Endothelial cell of umbilical vein (primary cell): ENCODE measurements around the gene SULT1E1. TPM values are rescaled to one million over a fixed set of nuclear protein-coding genes. Genes with fewer than 3 reads are reported as not detected.
A peak's percentile ranks its signal among the peaks of the same experiment; 100 is the strongest.

Source experiments
- BruUV-seq: library from RNA; stranded (reverse); fragments of 400-500 nt; replicated peaks from 2 replicates; lab custom pipeline; 2021; lab: Mats Ljungman, UMichigan
- CTCF ChIA-PET: fragments of 300-600, 350-600 bp; sonication (Branson Sonifier 250); formaldehyde crosslinking; loops from one replicate; lab custom pipeline; 2021; ENCODE audit warnings: antibody characterized with exemption, inconsistent platforms; lab: Charles Lee
- POLR2A ChIA-PET: fragments of 300-600, 350-600 bp; sonication (Branson Sonifier 250); formaldehyde crosslinking; loops from one replicate; lab custom pipeline; 2021; ENCODE audit warnings: antibody characterized with exemption, inconsistent platforms; lab: Charles Lee
- DNase-seq: peaks from one replicate; pipeline ENCODE4 v3.0.0-alpha.2; 2011; ENCODE audit warnings: low read depth, low spot score
- FAIRE-seq: peaks from 2 replicates; lab custom pipeline; 2011; peaks lifted over from hg19 to GRCh38; lab: Jason Lieb, UNC
- H2AFZ ChIP-seq: 2 replicates; pipeline ENCODE4 v1.6.0; 2012; ENCODE audit warnings: low read depth, low read length, control low read depth, inconsistent platforms
- H3K27ac ChIP-seq: 2 replicates; pipeline ENCODE4 v1.5.1; 2011; ENCODE audit warnings: low read depth, mild to moderate bottlenecking, control low read depth, low read length, moderate library complexity; ENCODE audit not compliant: insufficient read depth
- H3K27me3 ChIP-seq, 2 experiments: 2 replicates each; pipeline versions ENCODE4 v1.6.0 to v1.6.1; 2011; ENCODE audit warnings: low read length in 2 of 2, mixed read lengths in 1 of 2; ENCODE audit not compliant: control insufficient read depth in 2 of 2, insufficient read depth in 2 of 2
- H3K36me3 ChIP-seq, 2 experiments: 2 replicates in 1 of 2; 3 replicates in 1 of 2; pipeline ENCODE4 v1.5.1; 2011; ENCODE audit warnings: low read length in 2 of 2, mild to moderate bottlenecking in 1 of 2, moderate library complexity in 1 of 2; ENCODE audit not compliant: control insufficient read depth in 2 of 2, insufficient read depth in 2 of 2; ENCODE audit errors: extremely low read depth in 1 of 2
- H3K4me1 ChIP-seq: 3 replicates; pipeline ENCODE4 v1.5.1; 2011; ENCODE audit warnings: mild to moderate bottlenecking, low read length; ENCODE audit not compliant: control insufficient read depth, insufficient read depth; ENCODE audit errors: extremely low read depth
- H3K4me2 ChIP-seq: 2 replicates; pipeline ENCODE4 v1.6.1; 2011; ENCODE audit warnings: low read length, control low read depth, mixed read lengths; ENCODE audit not compliant: insufficient read depth
- H3K4me3 ChIP-seq, 3 experiments: fragments of 200-600 bp in 1 of 3; sonication (generic), shearing (Covaris generic) in 1 of 3; replicated peaks in 1 of 3; 2 replicates each; pipeline ENCODE4 v1.5.1; 2011 to 2016; ENCODE audit warnings: control low read depth in 3 of 3, low read length in 3 of 3, mild to moderate bottlenecking in 2 of 3, inconsistent platforms in 1 of 3, low read depth in 1 of 3, moderate library complexity in 1 of 3; ENCODE audit not compliant: insufficient read depth in 1 of 3
- H3K79me2 ChIP-seq: 2 replicates; pipeline ENCODE4 v1.6.0; 2012; ENCODE audit warnings: low read length, inconsistent platforms; ENCODE audit not compliant: control insufficient read depth, insufficient read depth
- H3K9ac ChIP-seq: replicated peaks from 2 replicates; pipeline ENCODE3; 2011; ENCODE audit warnings: low read length, control low read depth; ENCODE audit not compliant: insufficient read depth; ENCODE audit errors: extremely low read depth
- H3K9me1 ChIP-seq: replicated peaks from 3 replicates; pipeline ENCODE4 v1.6.0; 2011; ENCODE audit warnings: mild to moderate bottlenecking, low read length; ENCODE audit not compliant: control insufficient read depth, insufficient read depth; ENCODE audit errors: extremely low read depth
- H3K9me3 ChIP-seq: replicated peaks from 2 replicates; pipeline ENCODE4 v1.5.1; 2012; ENCODE audit warnings: low read length, inconsistent platforms; ENCODE audit not compliant: control insufficient read depth, insufficient read depth
- H4K20me1 ChIP-seq: replicated peaks from 2 replicates; pipeline ENCODE3; 2011; ENCODE audit warnings: mild to moderate bottlenecking, low read length; ENCODE audit not compliant: control insufficient read depth, insufficient read depth; ENCODE audit errors: extremely low read depth
- EZH2 ChIP-seq: IDR thresholded peaks from 2 replicates; pipeline ENCODE4 v1.6.1; 2012; ENCODE audit warnings: borderline replicate concordance, low read depth, mild to moderate bottlenecking, moderate library complexity, low read length, inconsistent platforms; ENCODE audit not compliant: severe bottlenecking
- FOS ChIP-seq: IDR thresholded peaks from 2 replicates; pipeline ENCODE4 v1.6.1; 2011; ENCODE audit warnings: mild to moderate bottlenecking, low read length, moderate library complexity, borderline replicate concordance; ENCODE audit not compliant: insufficient read depth
- GATA2 ChIP-seq: IDR thresholded peaks from 2 replicates; pipeline ENCODE4 v1.7.0; 2011; ENCODE audit warnings: low read depth, mild to moderate bottlenecking, moderate library complexity, mixed read lengths, low read length; ENCODE audit not compliant: insufficient read length, insufficient read depth
- JUN ChIP-seq: IDR thresholded peaks from 2 replicates; pipeline ENCODE4 v1.6.1; 2011; ENCODE audit warnings: borderline replicate concordance, low read depth; ENCODE audit not compliant: insufficient read length, insufficient read depth
- POLR2A ChIP-seq: IDR thresholded peaks from 2 replicates; pipeline ENCODE4 v1.6.1; 2012; ENCODE audit warnings: low read depth, mild to moderate bottlenecking, control low read depth, low read length
- POLR2AphosphoS5 ChIP-seq: IDR thresholded peaks from 2 replicates; pipeline ENCODE4 v1.6.1; 2012; ENCODE audit warnings: low read depth, mild to moderate bottlenecking, control low read depth, low read length, moderate library complexity; ENCODE audit not compliant: insufficient read depth
- dilution Hi-C: fragments of 300-500 bp; cut with MboI; formaldehyde crosslinking; loops from one replicate; pipeline ENCODE4 v1.15.0; 2019; ENCODE audit warnings: low sequenced_read_pairs; ENCODE audit not compliant: extremely low pct_ligation_motif_present
- intact Hi-C: fragments of 100-400 bp; cut with micrococcal nuclease; formaldehyde crosslinking; loops from one replicate; pipeline ENCODE4 v1.10.0; 2022
- polyA plus RNA-seq, 4 experiments: library from polyadenylated mRNA; depleted of rRNA in 3 of 4; stranded (reverse) in 3 of 4; unstranded in 1 of 4; fragments of >200 nt; gene quantifications; 2 replicates each; pipeline versions ENCODE4 v1.2.1 to v1.2.3, GENCODE V29; 2011 to 2012; ENCODE audit warnings: missing spikeins in 1 of 4
- total RNA-seq: library from RNA; stranded (reverse); gene quantifications from 2 replicates; pipeline ENCODE4 v1.2.3, GENCODE V29; 2021
- TF ChIP-seq, protein P1 (sequence below), 2 donors: IDR thresholded peaks; 1 replicate in 1 of 2; 2 replicates in 1 of 2; pipeline ENCODE4 v1.5.1; 2011; ENCODE audit warnings: low read length in 2 of 2, mild to moderate bottlenecking in 2 of 2, moderate library complexity in 2 of 2, control low read depth in 1 of 2, inconsistent platforms in 1 of 2, low read depth in 1 of 2; ENCODE audit not compliant: insufficient read depth in 1 of 2; ENCODE audit errors: extremely low read depth in 1 of 2

SULT1E1 gene
- total and polyA plus RNA-seq, 2 donors (not counting 3 experiments of a cell fraction or from before 2014, with no cell fraction given) = 25.8 to 34.5 TPM

DNA sequence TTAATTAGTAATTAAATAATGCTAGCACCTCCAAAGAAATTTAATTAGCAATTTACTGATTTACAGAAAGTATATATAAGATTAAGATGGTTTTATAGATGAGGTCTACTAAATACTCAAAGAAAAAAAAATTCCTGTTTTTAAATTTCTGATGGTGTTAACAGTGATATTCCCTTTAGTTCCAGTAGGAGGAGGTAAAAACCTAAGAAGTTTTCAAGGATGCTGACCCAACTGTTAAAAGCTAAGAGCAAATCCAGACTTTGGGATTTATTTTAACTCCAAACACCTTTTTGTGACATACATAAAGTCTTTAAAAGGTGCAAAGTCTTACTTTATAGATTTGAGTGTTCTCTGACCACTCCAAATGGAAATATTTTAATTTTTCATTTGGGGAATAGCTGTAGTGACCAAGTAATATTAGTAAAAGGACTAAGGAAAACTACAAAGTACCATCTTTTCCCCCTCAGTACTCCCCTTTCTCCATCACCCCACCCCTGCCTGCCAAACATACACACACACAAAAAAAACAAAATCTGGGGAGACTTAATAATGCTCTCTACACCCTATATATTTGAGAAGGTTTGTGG is 36.7 kb upstream of the SULT1E1 start:
- H3K4me3 ChIP-seq = no peak overlapping the region
- no peak overlapping the region for H3K27ac ChIP-seq
- H3K36me3 ChIP-seq = no peaks in the 10 kb centered on the region
- FAIRE-seq = peak; percentile 35
- H3K4me2 ChIP-seq = no peak overlapping the region
- H3K9ac ChIP-seq = no peak overlapping the region
- H3K79me2 ChIP-seq = no peaks in the 10 kb centered on the region
- H3K9me1 ChIP-seq = no peaks in the 10 kb centered on the region
- no peaks in the 10 kb centered on the region for H4K20me1 ChIP-seq
- BruUV-seq = no TSS peak
- ChIA-PET CTCF (interaction anchor here (0.6 to 1.8 kb wide), 20 partner anchors 8 to 663 kb away, joined by 3 to 75 read pairs (median 4); no protein-coding TSS in a partner anchor), POLR2A (no interaction called here)
- peaks cover 0 to 3% of the 10 kb centered on the region in 2 experiments for H3K27me3 ChIP-seq
- H2AFZ ChIP-seq = no peak overlapping the region
- dilution Hi-C loops = no loop called here
- no peaks in the 10 kb centered on the region for H3K9me3 ChIP-seq
- H3K4me1 ChIP-seq = no peaks in the 10 kb centered on the region
- intact Hi-C loops = loop anchor here (1.0 to 5.0 kb wide), 4 partner anchors 287 to 661 kb away; no protein-coding TSS in a partner anchor
- TF ChIP-seq, protein P1, sequence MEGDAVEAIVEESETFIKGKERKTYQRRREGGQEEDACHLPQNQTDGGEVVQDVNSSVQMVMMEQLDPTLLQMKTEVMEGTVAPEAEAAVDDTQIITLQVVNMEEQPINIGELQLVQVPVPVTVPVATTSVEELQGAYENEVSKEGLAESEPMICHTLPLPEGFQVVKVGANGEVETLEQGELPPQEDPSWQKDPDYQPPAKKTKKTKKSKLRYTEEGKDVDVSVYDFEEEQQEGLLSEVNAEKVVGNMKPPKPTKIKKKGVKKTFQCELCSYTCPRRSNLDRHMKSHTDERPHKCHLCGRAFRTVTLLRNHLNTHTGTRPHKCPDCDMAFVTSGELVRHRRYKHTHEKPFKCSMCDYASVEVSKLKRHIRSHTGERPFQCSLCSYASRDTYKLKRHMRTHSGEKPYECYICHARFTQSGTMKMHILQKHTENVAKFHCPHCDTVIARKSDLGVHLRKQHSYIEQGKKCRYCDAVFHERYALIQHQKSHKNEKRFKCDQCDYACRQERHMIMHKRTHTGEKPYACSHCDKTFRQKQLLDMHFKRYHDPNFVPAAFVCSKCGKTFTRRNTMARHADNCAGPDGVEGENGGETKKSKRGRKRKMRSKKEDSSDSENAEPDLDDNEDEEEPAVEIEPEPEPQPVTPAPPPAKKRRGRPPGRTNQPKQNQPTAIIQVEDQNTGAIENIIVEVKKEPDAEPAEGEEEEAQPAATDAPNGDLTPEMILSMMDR (IDR thresholded peaks at IDR 0.05; ENCODE audit: extremely low read depth in 1 of 2, insufficient read depth in 1 of 2, low read depth in 1 of 2, low read length in 2 of 2) = peak; percentile 13 to 21
- TF ChIP-seq EZH2 = no peak
- no peak for DNase-seq

DNA sequence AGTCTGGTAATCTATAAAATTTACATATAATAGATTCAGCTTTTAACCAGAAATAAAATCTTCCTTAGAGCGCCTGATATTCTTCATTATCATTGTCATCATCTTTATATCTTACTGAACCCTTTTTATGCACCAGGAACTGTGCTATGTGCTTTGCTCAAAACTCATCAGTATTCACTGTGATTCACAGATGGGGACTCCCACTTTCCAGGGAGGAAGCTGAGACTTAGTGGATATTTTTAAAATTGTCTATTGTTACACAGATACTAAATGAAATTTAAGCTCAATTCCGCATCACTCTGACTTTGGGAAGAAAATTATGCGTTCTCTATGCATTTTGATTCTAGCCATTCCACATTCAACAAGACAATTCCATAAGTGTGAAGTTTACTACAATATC is 34.8 kb upstream of the SULT1E1 start:
- no peak for FAIRE-seq
- TF ChIP-seq GATA2 (no peak), POLR2AphosphoS5 (no peak), POLR2A (no peak), FOS (no peak), JUN (no peak), EZH2 (no peak)
- Histone ChIP-seq H3K4me3 (no peak overlapping the region), H3K9me1 (no peaks in the 10 kb centered on the region), H4K20me1 (no peaks in the 10 kb centered on the region), H3K27me3 (peaks cover 0 to 3% of the 10 kb centered on the region in 2 experiments), H3K4me1 (no peaks in the 10 kb centered on the region), H3K79me2 (no peaks in the 10 kb centered on the region), H3K9me3 (no peaks in the 10 kb centered on the region), H3K9ac (no peak overlapping the region), H3K4me2 (no peak overlapping the region), H3K27ac (no peak overlapping the region), H2AFZ (no peak overlapping the region), H3K36me3 (no peaks in the 10 kb centered on the region)
- ChIA-PET CTCF (interaction anchor here (0.6 to 2.1 kb wide), 7 partner anchors 11 to 375 kb away, joined by 3 to 14 read pairs (median 3); no protein-coding TSS in a partner anchor), POLR2A (no interaction called here)
- dilution Hi-C loops (no loop called here), intact Hi-C loops (loop anchor here (5.0 kb wide), 2 partner anchors 373 to 663 kb away; no protein-coding TSS in a partner anchor)
- no peak for DNase-seq
- BruUV-seq = no TSS peak
